Osteoblast (primary cell): ENCODE results near the gene ORM1. TPM values are rescaled to one million over a fixed set of nuclear protein-coding genes. Genes with fewer than 3 reads are reported as not detected.

ENCODE experiments used
- DNase-seq: peaks from one replicate; pipeline ENCODE4 v3.0.0; 2011; ENCODE audit warnings: low spot score, mixed read lengths; ENCODE audit not compliant: insufficient read length; ENCODE audit errors: missing footprints
- H2AFZ ChIP-seq: 2 replicates; pipeline ENCODE4 v1.6.0; 2011; ENCODE audit warnings: mild to moderate bottlenecking, low read length
- H3K27ac ChIP-seq: 2 replicates; pipeline ENCODE4 v1.5.1; 2011; ENCODE audit warnings: mild to moderate bottlenecking, low read depth, low read length, moderate library complexity
- H3K27me3 ChIP-seq: 2 replicates; pipeline ENCODE4 v1.6.0; 2012; ENCODE audit warnings: mild to moderate bottlenecking, control low read depth, inconsistent platforms, low read length, moderate library complexity; ENCODE audit not compliant: insufficient read depth
- H3K36me3 ChIP-seq: 2 replicates; pipeline ENCODE4 v1.5.1; 2011; ENCODE audit warnings: mild to moderate bottlenecking, low read length, control low read depth, moderate library complexity; ENCODE audit not compliant: insufficient read depth
- H3K4me1 ChIP-seq: 2 replicates; pipeline ENCODE4 v1.5.1; 2011; ENCODE audit warnings: mild to moderate bottlenecking, low read length, control low read depth, moderate library complexity; ENCODE audit not compliant: insufficient read depth
- H3K4me2 ChIP-seq: 2 replicates; pipeline ENCODE4 v1.6.0; 2011; ENCODE audit warnings: mild to moderate bottlenecking, low read length; ENCODE audit not compliant: insufficient read depth
- H3K4me3 ChIP-seq: fragments of 200-600 bp; sonication (generic); 3 replicates; pipeline ENCODE4 v1.5.1; 2012; ENCODE audit warnings: mild to moderate bottlenecking, low read length, inconsistent platforms; ENCODE audit not compliant: insufficient read depth
- H3K79me2 ChIP-seq: 2 replicates; pipeline ENCODE4 v1.6.0; 2012; ENCODE audit warnings: mild to moderate bottlenecking, low read length, control low read depth, inconsistent platforms; ENCODE audit not compliant: insufficient read depth
- H3K9me3 ChIP-seq: 2 replicates; pipeline ENCODE4 v1.5.1; 2011; ENCODE audit warnings: low read depth, low read length, control low read depth
- H4K20me1 ChIP-seq: 2 replicates; pipeline ENCODE4 v1.6.0; 2012; ENCODE audit warnings: mild to moderate bottlenecking, low read length, control low read depth; ENCODE audit not compliant: insufficient read depth
- total RNA-seq: library from RNA; depleted of rRNA; stranded (reverse); fragments of >200 nt; gene quantifications from 2 replicates; pipeline ENCODE4 v1.2.3, GENCODE V29; 2012
- TF ChIP-seq, protein P1 (sequence below): IDR thresholded peaks from 2 replicates; pipeline ENCODE4 v1.5.1; 2011; ENCODE audit warnings: mild to moderate bottlenecking, low read depth, low read length, moderate library complexity; ENCODE audit errors: extremely low read depth

ORM1 gene
- total RNA-seq, 1 donor = not detected

DNA sequence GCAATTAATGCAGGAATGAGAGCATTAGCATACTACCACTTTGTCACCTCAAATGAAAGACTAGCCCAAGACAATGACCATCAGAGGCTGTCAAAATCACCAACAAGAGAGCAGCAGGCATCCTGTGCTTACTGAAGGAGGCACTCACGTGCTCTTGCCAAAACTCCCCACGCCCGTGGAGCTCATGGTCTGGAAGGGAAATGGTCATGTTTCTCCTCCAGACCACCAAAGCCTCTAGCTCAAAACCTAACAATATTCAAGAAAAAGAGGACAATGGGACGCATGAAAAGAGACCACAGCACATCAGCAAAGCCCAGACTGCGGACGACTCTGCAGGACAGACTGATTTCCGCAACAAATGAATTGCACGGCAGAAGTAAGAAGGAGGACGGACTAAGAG, 52.0 kb downstream of the ORM1 start:
- Histone ChIP-seq H4K20me1 (peaks cover 4% of the 10 kb centered on the region), H3K27ac (no peak overlapping the region), H3K4me1 (peaks cover 10% of the 10 kb centered on the region), H3K36me3 (peaks cover 14% of the 10 kb centered on the region), H2AFZ (no peak overlapping the region), H3K4me2 (no peak overlapping the region), H3K79me2 (no peaks in the 10 kb centered on the region), H3K9me3 (no peaks in the 10 kb centered on the region), H3K27me3 (no peaks in the 10 kb centered on the region), H3K4me3 (no peak overlapping the region)
- DNase-seq = no peak
- TF ChIP-seq, protein P1, sequence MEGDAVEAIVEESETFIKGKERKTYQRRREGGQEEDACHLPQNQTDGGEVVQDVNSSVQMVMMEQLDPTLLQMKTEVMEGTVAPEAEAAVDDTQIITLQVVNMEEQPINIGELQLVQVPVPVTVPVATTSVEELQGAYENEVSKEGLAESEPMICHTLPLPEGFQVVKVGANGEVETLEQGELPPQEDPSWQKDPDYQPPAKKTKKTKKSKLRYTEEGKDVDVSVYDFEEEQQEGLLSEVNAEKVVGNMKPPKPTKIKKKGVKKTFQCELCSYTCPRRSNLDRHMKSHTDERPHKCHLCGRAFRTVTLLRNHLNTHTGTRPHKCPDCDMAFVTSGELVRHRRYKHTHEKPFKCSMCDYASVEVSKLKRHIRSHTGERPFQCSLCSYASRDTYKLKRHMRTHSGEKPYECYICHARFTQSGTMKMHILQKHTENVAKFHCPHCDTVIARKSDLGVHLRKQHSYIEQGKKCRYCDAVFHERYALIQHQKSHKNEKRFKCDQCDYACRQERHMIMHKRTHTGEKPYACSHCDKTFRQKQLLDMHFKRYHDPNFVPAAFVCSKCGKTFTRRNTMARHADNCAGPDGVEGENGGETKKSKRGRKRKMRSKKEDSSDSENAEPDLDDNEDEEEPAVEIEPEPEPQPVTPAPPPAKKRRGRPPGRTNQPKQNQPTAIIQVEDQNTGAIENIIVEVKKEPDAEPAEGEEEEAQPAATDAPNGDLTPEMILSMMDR = no peak

DNA sequence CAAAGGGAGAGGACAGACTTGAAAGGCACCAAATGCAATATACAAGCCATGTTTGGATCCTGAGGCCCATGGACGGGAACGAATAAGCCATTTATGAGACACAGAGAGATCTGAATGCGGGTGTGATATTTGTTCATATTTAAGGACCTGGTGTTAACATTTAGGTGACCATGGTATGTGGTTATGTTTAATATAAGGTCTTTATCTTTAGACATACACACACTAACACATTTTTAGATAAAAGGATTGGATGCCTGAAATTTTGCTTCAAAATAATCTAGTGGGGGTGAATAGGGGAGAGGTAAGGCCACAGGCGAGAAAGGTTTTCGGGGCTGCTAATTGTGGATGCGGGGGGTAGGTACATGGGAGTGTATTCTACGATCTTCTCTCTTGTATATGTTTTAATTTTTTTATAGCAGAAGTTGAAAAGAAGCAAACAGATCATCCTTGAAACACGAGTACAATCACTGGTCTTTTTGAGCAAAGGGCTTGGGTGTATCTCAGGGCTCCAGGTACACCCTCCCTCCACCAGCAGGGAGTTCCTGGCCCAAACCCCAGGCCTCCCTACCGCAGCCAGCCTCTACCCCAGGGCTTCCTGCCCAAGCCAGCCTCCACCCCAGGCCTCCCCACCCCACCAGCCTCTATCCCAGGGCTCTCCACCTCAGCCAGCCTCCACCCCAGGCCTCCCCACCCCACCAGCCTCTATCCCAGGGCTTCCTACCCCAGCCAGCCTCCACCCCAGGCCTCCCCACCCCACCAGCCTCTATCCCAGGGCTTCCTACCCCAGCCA, 52.7 kb downstream of the ORM1 start:
- Histone ChIP-seq H4K20me1 (peaks cover 4% of the 10 kb centered on the region), H3K4me1 (peaks cover 10% of the 10 kb centered on the region), H3K9me3 (no peaks in the 10 kb centered on the region), H3K4me2 (no peak overlapping the region), H3K27me3 (no peaks in the 10 kb centered on the region), H2AFZ (no peak overlapping the region), H3K4me3 (no peak overlapping the region), H3K79me2 (no peaks in the 10 kb centered on the region), H3K27ac (no peak overlapping the region), H3K36me3 (peaks cover 19% of the 10 kb centered on the region)
- TF ChIP-seq, protein P1 = no peak
- no peak for DNase-seq

Other genes starting within 250 kb of the ORM1 start
- gene AMBP, start 244.8 kb upstream of the ORM1 start, total RNA-seq = not detected in 2 replicates
- not detected in 2 replicates for gene KIF12, start 223.8 kb upstream of the ORM1 start, total RNA-seq
- 10.1 and 11.8 TPM in 2 replicates for gene COL27A1, start 167.6 kb upstream of the ORM1 start, total RNA-seq
- not detected in 2 replicates for gene ORM2, start 6.8 kb downstream of the ORM1 start, total RNA-seq
- gene AKNA, start 64.9 kb downstream of the ORM1 start, total RNA-seq = 24.8 and 27.9 TPM in 2 replicates
- gene WHRN, start 182.4 kb downstream of the ORM1 start, total RNA-seq = 2.2 and 2.7 TPM in 2 replicates